Spleen (tissue), 7 donors: ENCODE measurements around the gene CYP3A4.

Experiments
- POLR2A ChIP-seq, 3 donors: fragments of 450-650 bp; IDR thresholded peaks; one replicate each; pipeline ENCODE4 v1.5.1; 2017; ENCODE audit warnings: antibody characterized with exemption in 3 of 3, mild to moderate bottlenecking in 1 of 3
- POLR2AphosphoS5 ChIP-seq, 3 donors: sonication (generic); formaldehyde crosslinking; IDR thresholded peaks; one replicate each; pipeline ENCODE4 v1.5.1; 2017; ENCODE audit warnings: antibody characterized with exemption in 3 of 3
- TF ChIP-seq, protein P1 (sequence below), 11 experiments: fragments of 200-600 bp in 7 of 11; fragments of 450-650 bp in 4 of 11; sonication (generic) in 4 of 11; IDR thresholded peaks in 8 of 11; conservative IDR thresholded peaks in 3 of 11; 1 replicate in 7 of 11; 2 replicates in 4 of 11; pipeline versions ENCODE4 v1.4.0 to v1.8.0; 2016 to 2021; ENCODE audit warnings: antibody characterized with exemption in 11 of 11, inconsistent platforms in 4 of 11, mild to moderate bottlenecking in 1 of 11
- donor health status: DM: no; HTN: no; CAD: no; lungs with moderate emphysema.
- donor health status: DM: no; HTN: no; CAD: no.
- donor health status: DM: no; HTN: no; CAD: no.

DNA sequence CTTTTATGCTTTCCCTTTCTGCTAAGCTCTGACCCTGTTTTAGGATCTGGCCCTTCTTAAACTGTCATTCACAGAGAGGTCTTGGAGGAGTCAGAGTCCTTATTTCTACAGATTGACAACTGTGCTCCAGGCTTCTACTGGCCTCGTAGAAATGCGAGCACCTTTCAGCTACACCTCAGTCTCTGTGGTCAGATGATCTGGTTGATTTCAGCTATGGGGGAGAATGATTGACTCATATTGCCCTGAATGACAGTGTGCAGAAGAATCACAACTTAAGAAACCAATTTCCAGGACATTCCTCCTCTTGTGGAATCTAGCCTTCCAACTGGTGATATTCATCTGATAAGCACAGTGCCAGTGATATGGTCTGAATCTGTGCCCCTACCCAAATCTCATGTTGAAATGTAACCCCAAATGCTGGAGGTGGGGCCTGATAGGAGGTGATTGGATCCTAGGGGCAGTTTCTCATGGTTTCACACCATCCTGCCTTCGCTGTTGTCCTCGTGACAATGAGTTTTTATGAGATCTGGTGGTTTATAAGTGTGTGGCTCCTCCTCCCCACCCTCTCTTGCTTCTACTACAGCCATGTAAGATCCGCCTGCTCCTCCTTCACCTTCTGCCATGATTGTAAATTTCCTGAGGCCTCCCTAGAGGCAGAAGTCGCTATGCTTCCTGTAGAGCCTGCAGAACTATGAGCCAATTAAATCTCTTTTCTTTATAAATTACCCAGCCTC is 35.0 kb downstream of the CYP3A4 start:
- TF ChIP-seq, protein P1, sequence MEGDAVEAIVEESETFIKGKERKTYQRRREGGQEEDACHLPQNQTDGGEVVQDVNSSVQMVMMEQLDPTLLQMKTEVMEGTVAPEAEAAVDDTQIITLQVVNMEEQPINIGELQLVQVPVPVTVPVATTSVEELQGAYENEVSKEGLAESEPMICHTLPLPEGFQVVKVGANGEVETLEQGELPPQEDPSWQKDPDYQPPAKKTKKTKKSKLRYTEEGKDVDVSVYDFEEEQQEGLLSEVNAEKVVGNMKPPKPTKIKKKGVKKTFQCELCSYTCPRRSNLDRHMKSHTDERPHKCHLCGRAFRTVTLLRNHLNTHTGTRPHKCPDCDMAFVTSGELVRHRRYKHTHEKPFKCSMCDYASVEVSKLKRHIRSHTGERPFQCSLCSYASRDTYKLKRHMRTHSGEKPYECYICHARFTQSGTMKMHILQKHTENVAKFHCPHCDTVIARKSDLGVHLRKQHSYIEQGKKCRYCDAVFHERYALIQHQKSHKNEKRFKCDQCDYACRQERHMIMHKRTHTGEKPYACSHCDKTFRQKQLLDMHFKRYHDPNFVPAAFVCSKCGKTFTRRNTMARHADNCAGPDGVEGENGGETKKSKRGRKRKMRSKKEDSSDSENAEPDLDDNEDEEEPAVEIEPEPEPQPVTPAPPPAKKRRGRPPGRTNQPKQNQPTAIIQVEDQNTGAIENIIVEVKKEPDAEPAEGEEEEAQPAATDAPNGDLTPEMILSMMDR (IDR thresholded peaks at IDR 0.05 in 8 of 11, conservative IDR thresholded peaks at IDR 0.05 in 3 of 11), result no peak
- TF ChIP-seq POLR2A (IDR thresholded peaks at IDR 0.05) (no peak), POLR2AphosphoS5 (IDR thresholded peaks at IDR 0.05) (no peak)
